B cell (primary cell): ENCODE results near the gene NCOA3. TPM values are rescaled to one million over a fixed set of nuclear protein-coding genes. Genes with fewer than 3 reads are reported as not detected.
A peak's percentile ranks its signal among the peaks of the same experiment; 100 is the strongest.

ENCODE experiments used
- ATAC-seq: fragments of 200-7000 bp; cut with Tn5 transposase; one replicate; pipeline ENCODE4 v1.10.0; 2021; ENCODE audit warnings: low read depth, mild to moderate bottlenecking, moderate number of reproducible peaks, moderate library complexity
- CTCF ChIA-PET: fragments of 350-600 bp; sonication (Branson Sonifier 250); formaldehyde crosslinking; loops from one replicate; lab custom pipeline; 2021; ENCODE audit warnings: antibody characterized with exemption, inconsistent platforms; lab: Charles Lee
- POLR2A ChIA-PET: fragments of 350-600 bp; sonication (Branson Sonifier 250); formaldehyde crosslinking; loops from one replicate; lab custom pipeline; 2021; ENCODE audit warnings: antibody characterized with exemption; lab: Charles Lee
- DNase-seq: peaks from one replicate; pipeline ENCODE4 v3.0.0; 2013
- H2AFZ ChIP-seq: 2 replicates; pipeline ENCODE4 v1.6.1; 2012; ENCODE audit warnings: mild to moderate bottlenecking, low read depth, low read length; ENCODE audit not compliant: insufficient read depth, poor library complexity, severe bottlenecking
- H3K27ac ChIP-seq, 2 donors: 1 replicate in 1 of 2; 2 replicates in 1 of 2; pipeline ENCODE4 v1.5.1; 2012 to 2013; ENCODE audit warnings: low read length in 2 of 2, mild to moderate bottlenecking in 2 of 2, moderate library complexity in 1 of 2
- H3K27me3 ChIP-seq, 4 experiments: fragments of 200-600 bp in 1 of 4; sonication (generic) in 1 of 4; replicated peaks in 1 of 4; 1 replicate in 2 of 4; 2 replicates in 2 of 4; pipeline versions ENCODE4 v1.6.1 to v1.7.0; 2013 to 2016; ENCODE audit warnings: low read length in 3 of 4, mild to moderate bottlenecking in 2 of 4, mixed read lengths in 1 of 4, moderate library complexity in 1 of 4; ENCODE audit not compliant: insufficient read depth in 4 of 4, control insufficient read depth in 3 of 4; ENCODE audit errors: control extremely low read depth in 1 of 4
- H3K36me3 ChIP-seq, 2 experiments: replicated peaks in 1 of 2; 1 replicate in 1 of 2; 2 replicates in 1 of 2; pipeline versions ENCODE4 v1.6.1 to v1.7.1; 2013; ENCODE audit warnings: low read length in 1 of 2; ENCODE audit not compliant: insufficient read depth in 2 of 2, control insufficient read depth in 1 of 2; ENCODE audit errors: control extremely low read depth in 1 of 2, extremely low read depth in 1 of 2
- H3K4me1 ChIP-seq, 2 donors: fragments of 200-600 bp in 1 of 2; sonication (generic) in 1 of 2; 1 replicate in 1 of 2; 2 replicates in 1 of 2; pipeline versions ENCODE4 v1.5.1 to v1.6.1; 2013 to 2017; ENCODE audit warnings: low read length in 2 of 2; ENCODE audit not compliant: control insufficient read depth in 2 of 2, insufficient read depth in 2 of 2
- H3K4me2 ChIP-seq: replicated peaks from 2 replicates; pipeline ENCODE3; 2012; ENCODE audit warnings: mild to moderate bottlenecking, low read depth, low read length; ENCODE audit not compliant: poor library complexity, severe bottlenecking
- H3K4me3 ChIP-seq, 5 experiments: fragments of 200-600 bp in 1 of 5; sonication (generic) in 1 of 5; 1 replicate in 3 of 5; 2 replicates in 2 of 5; pipeline versions ENCODE4 v1.5.1 to v1.7.0; 2011 to 2016; ENCODE audit warnings: low read length in 4 of 5, mild to moderate bottlenecking in 4 of 5, low read depth in 2 of 5, control low read depth in 1 of 5, moderate library complexity in 1 of 5; ENCODE audit not compliant: insufficient read depth in 1 of 5; ENCODE audit errors: control extremely low read depth in 1 of 5, extremely low read depth in 1 of 5
- H3K79me2 ChIP-seq: fragments of 200-600 bp; sonication (generic); one replicate; pipeline ENCODE4 v1.6.0; 2016; ENCODE audit warnings: low read length; ENCODE audit not compliant: control insufficient read depth, insufficient read depth
- H3K9ac ChIP-seq: fragments of 200-600 bp; sonication (generic); 2 replicates; pipeline ENCODE4 v1.6.1; 2017; ENCODE audit warnings: mild to moderate bottlenecking, low read length, moderate library complexity
- H3K9me3 ChIP-seq, 3 donors: one replicate each; pipeline versions ENCODE4 v1.6.1 to v1.7.1; 2013; ENCODE audit warnings: low read length in 2 of 3; ENCODE audit not compliant: control insufficient read depth in 2 of 3, insufficient read depth in 1 of 3; ENCODE audit errors: control extremely low read depth in 1 of 3
- H4K20me1 ChIP-seq: 2 replicates; pipeline ENCODE4 v1.6.0; 2012; ENCODE audit warnings: mild to moderate bottlenecking, low read length; ENCODE audit not compliant: insufficient read depth, control insufficient read depth, poor library complexity, severe bottlenecking
- H3K27ac Mint-ChIP-seq: one replicate; pipeline ENCODE4 v1.8.0; 2021; ENCODE audit warnings: mixed read lengths
- H3K27me3 Mint-ChIP-seq: one replicate; pipeline ENCODE4 v1.8.0; 2021; ENCODE audit warnings: mixed read lengths
- H3K4me1 Mint-ChIP-seq: one replicate; pipeline ENCODE4 v1.8.0; 2021; ENCODE audit warnings: mixed read lengths
- H3K4me3 Mint-ChIP-seq: one replicate; pipeline ENCODE4 v1.8.0; 2021; ENCODE audit warnings: mixed read lengths
- H3K9me3 Mint-ChIP-seq: one replicate; pipeline ENCODE4 v1.8.0; 2022; ENCODE audit warnings: mixed read lengths; ENCODE audit not compliant: insufficient read depth
- CTCF ChIP-seq: fragments of 200-600 bp; IDR thresholded peaks from one replicate; pipeline ENCODE4 v1.8.0; 2022; ENCODE audit warnings: antibody characterized with exemption, mild to moderate bottlenecking
- EZH2 ChIP-seq: IDR thresholded peaks from 2 replicates; pipeline ENCODE4 v1.6.1; 2012; ENCODE audit warnings: borderline replicate concordance, low read depth, mild to moderate bottlenecking, moderate library complexity, low read length; ENCODE audit not compliant: insufficient read depth, poor library complexity, severe bottlenecking
- WGBS: methylation state at CpG from one replicate; pipeline ENCODE4 v1.1.5; 2013; ENCODE audit warnings: missing lambda C conversion rate; ENCODE audit not compliant: insufficient coverage; 5-methylcytosine and 5-hydroxymethylcytosine counted together
- intact Hi-C: fragments of 100-400 bp; cut with micrococcal nuclease; formaldehyde crosslinking; loops from one replicate; pipeline ENCODE4 v1.10.0; 2022
- polyA plus RNA-seq: library from polyadenylated mRNA; depleted of rRNA; stranded (reverse); fragments of >200 nt; gene quantifications from 2 replicates; pipeline ENCODE4 v1.2.3, GENCODE V29; 2012
- total RNA-seq, 2 donors: library from RNA; stranded (reverse); fragments of 120-200 nt in 1 of 2; gene quantifications; 1 replicate in 1 of 2; 2 replicates in 1 of 2; pipeline versions ENCODE4 v1.2.3 to v1.2.4, GENCODE V29; 2013 to 2022

The NCOA3 gene
- total and polyA plus RNA-seq, 2 donors (not counting 1 experiment from before 2014, with no cell fraction given), result 54.0 to 309 TPM

GRCh38 chr20:47557791-47558190, 56.1 kb downstream of the NCOA3 start:
- WGBS, result 98% methylated on average over 6 of the region's 7 CpGs
- Mint-ChIP-seq H3K4me1 (peaks cover 72% of the 10 kb centered on the region), H3K27me3 (no peaks in the 10 kb centered on the region), H3K4me3 (no peak overlapping the region), H3K9me3 (no peaks in the 10 kb centered on the region), H3K27ac (no peak overlapping the region)
- no peaks in the 10 kb centered on the region for H3K9me3 ChIP-seq
- H4K20me1 ChIP-seq, result peaks cover 83% of the 10 kb centered on the region
- ChIA-PET POLR2A (interaction anchor here (0.7 kb wide), 1 partner anchor 137 kb away, joined by 5 read pairs; no protein-coding TSS in a partner anchor), CTCF (interaction anchor here (0.7 to 0.8 kb wide), 2 partner anchors 17 to 63 kb away, joined by 3 to 4 read pairs; no protein-coding TSS in a partner anchor)
- peak overlapping the region in 1 of 2 donors; percentile 38 for H3K27ac ChIP-seq
- no peak overlapping the region for H2AFZ ChIP-seq
- ATAC-seq (no peak), DNase-seq (no peak)
- intact Hi-C loops, result loop anchor here (5.0 kb wide), 1 partner anchor 35 kb away; no protein-coding TSS in a partner anchor
- peaks cover 0 to 4% of the 10 kb centered on the region in 2 experiments for H3K36me3 ChIP-seq
- H3K9ac ChIP-seq, result no peak overlapping the region
- H3K4me3 ChIP-seq, result no peak overlapping the region
- peaks cover 85% of the 10 kb centered on the region for H3K79me2 ChIP-seq
- no peaks in the 10 kb centered on the region for H3K27me3 ChIP-seq
- H3K4me1 ChIP-seq, result peaks cover 48 to 55% of the 10 kb centered on the region in 2 donors
- H3K4me2 ChIP-seq, result peak overlapping the region; percentile 20
- no peak for TF ChIP-seq EZH2
- no peak for TF ChIP-seq CTCF

DNA sequence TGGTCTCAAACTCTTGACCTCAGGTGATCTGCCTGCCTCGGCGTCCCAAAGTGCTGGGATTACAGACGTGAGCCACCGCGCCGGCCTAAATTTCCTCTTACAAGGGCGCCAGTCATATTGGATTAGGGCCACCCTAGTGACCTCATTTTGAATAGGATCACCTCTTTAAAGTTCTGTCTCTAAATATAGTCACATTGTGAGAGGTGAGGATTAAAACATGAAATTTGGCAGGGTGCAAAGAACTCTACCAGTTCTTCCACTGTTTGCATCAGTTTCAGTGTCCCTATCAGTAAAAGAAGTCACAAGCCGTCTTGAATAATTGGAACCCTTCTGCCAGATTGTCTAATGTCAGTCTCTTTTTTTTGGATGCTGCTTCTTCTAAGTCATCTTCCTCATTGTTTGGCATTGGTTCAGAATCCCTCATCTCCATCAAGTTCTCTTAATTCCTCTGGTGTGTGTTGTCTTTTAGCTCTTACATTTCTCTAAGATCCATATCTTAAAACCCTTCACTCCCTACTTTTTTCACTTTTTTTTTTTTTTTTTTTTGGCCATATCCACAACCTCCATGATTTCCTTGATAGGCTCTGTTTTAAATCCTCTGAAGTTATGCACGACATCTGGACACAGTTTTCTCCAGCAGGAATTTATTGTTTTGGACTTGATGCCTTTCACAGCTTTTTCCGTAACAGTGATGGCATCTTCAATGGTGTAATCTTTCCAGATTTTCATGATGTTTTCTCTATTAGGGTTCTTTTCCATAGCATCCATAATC, 56.8 kb downstream of the NCOA3 start:
- Histone ChIP-seq H3K4me1 (peaks cover 55 to 62% of the 10 kb centered on the region in 2 donors), H4K20me1 (peaks cover 86% of the 10 kb centered on the region), H3K27ac (peak overlapping the region in 1 of 2 donors; percentile 62), H3K4me2 (no peak overlapping the region), H2AFZ (no peak overlapping the region), H3K79me2 (peaks cover 87% of the 10 kb centered on the region), H3K9me3 (no peaks in the 10 kb centered on the region), H3K27me3 (no peaks in the 10 kb centered on the region), H3K9ac (no peak overlapping the region), H3K36me3 (peaks cover 0 to 4% of the 10 kb centered on the region in 2 experiments), H3K4me3 (no peak overlapping the region)
- DNase-seq (no peak), ATAC-seq (no peak)
- no peaks in the 10 kb centered on the region for H3K27me3 Mint-ChIP-seq
- intact Hi-C loops, result loop anchor here (5.0 kb wide), 1 partner anchor 34 kb away; no protein-coding TSS in a partner anchor
- H3K4me1 Mint-ChIP-seq, result peaks cover 78% of the 10 kb centered on the region
- ChIA-PET POLR2A (interaction anchor here (0.7 kb wide), 1 partner anchor 138 kb away, joined by 5 read pairs; no protein-coding TSS in a partner anchor), CTCF (interaction anchor here (0.7 to 1.0 kb wide), 3 partner anchors 12 to 62 kb away, joined by 3 to 4 read pairs (median 4); no protein-coding TSS in a partner anchor)
- peak overlapping the region; percentile 4 for H3K4me3 Mint-ChIP-seq
- WGBS, result 100% methylated on average over 3 of the region's 10 CpGs
- H3K9me3 Mint-ChIP-seq, result no peaks in the 10 kb centered on the region
- TF ChIP-seq EZH2 (no peak), CTCF (no peak)
- H3K27ac Mint-ChIP-seq, result no peak overlapping the region
